ENCODE data around the gene TEX35.

- TF ChIP-seq EZH2 (IDR thresholded peaks at IDR 0.05; ENCODE audit: borderline replicate concordance, low read length) = no peak
- TF ChIP-seq, protein P1, sequence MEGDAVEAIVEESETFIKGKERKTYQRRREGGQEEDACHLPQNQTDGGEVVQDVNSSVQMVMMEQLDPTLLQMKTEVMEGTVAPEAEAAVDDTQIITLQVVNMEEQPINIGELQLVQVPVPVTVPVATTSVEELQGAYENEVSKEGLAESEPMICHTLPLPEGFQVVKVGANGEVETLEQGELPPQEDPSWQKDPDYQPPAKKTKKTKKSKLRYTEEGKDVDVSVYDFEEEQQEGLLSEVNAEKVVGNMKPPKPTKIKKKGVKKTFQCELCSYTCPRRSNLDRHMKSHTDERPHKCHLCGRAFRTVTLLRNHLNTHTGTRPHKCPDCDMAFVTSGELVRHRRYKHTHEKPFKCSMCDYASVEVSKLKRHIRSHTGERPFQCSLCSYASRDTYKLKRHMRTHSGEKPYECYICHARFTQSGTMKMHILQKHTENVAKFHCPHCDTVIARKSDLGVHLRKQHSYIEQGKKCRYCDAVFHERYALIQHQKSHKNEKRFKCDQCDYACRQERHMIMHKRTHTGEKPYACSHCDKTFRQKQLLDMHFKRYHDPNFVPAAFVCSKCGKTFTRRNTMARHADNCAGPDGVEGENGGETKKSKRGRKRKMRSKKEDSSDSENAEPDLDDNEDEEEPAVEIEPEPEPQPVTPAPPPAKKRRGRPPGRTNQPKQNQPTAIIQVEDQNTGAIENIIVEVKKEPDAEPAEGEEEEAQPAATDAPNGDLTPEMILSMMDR (conservative IDR thresholded peaks at IDR 0.05 in 1 of 2, IDR thresholded peaks at IDR 0.05 in 1 of 2; ENCODE audit: extremely low read depth in 1 of 2, insufficient read depth in 1 of 2, low read depth in 1 of 2, low read length in 2 of 2) = no peak
These were observed 6.7 kb upstream of the TEX35 start for GRCh38 chr1:178506177-178506576.
